Choroid plexus epithelial cell (primary cell): ENCODE results near the gene NBPF9.
A peak's percentile ranks its signal among the peaks of the same experiment; 100 is the strongest.
"Not testable (repeated sequence)": the region's sequence is repeated elsewhere in the genome, so short reads cannot be mapped to it uniquely, and the experiment has no call there.

ENCODE experiments used
- DNase-seq: peaks from one replicate; pipeline ENCODE4 v3.0.0-alpha.2; 2010; ENCODE audit warnings: low read depth
- H3K4me3 ChIP-seq: 2 replicates; pipeline ENCODE4 v1.5.1; 2011; ENCODE audit warnings: low read depth, mild to moderate bottlenecking, control low read depth, low read length, moderate library complexity

The NBPF9 gene

GRCh38 chr1:149103109-149104081 lies at the start of gene NBPF9:
Gene NBPF9 (minus strand): TSS chr1:149103551. CDS start chr1:149082139, 21,412 bp downstream.
- H3K4me3 ChIP-seq, result peak within 1 kb of the TSS; percentile 62
- peak; percentile 31 for DNase-seq

GRCh38 chr1:149149909-149150308 lies 46.6 kb upstream of the NBPF9 start:
- not testable (repeated sequence) for H3K4me3 ChIP-seq
- DNase-seq, result peak; percentile 79

GRCh38 chr1:149137585-149137984 lies 34.2 kb upstream of the NBPF9 start:
- DNase-seq, H3K4me3 ChIP-seq: not testable (repeated sequence)

GRCh38 chr1:149130938-149131337 lies 27.6 kb upstream of the NBPF9 start:
- DNase-seq, H3K4me3 ChIP-seq: not testable (repeated sequence)

- DNase-seq, H3K4me3 ChIP-seq: not testable (repeated sequence)
These were observed 25.9 kb upstream of the NBPF9 start for GRCh38 chr1:149129245-149129644.

GRCh38 chr1:149126555-149127145 lies 23.3 kb upstream of the NBPF9 start:
- DNase-seq, H3K4me3 ChIP-seq: not testable (repeated sequence)

GRCh38 chr1:149123948-149124926 lies 20.9 kb upstream of the NBPF9 start:
- DNase-seq, result peak; percentile 8
- H3K4me3 ChIP-seq, result not testable (repeated sequence)

- DNase-seq, H3K4me3 ChIP-seq: not testable (repeated sequence)
These were observed 9.5 kb upstream of the NBPF9 start for GRCh38 chr1:149112828-149113227.

GRCh38 chr1:149110343-149110742 lies 7.0 kb upstream of the NBPF9 start:
- not testable (repeated sequence) for H3K4me3 ChIP-seq, DNase-seq

- not testable (repeated sequence) for DNase-seq
- H3K4me3 ChIP-seq, result peak overlapping the region; percentile 46
These were observed 777 bp downstream of the NBPF9 start for GRCh38 chr1:149102574-149102973.

GRCh38 chr1:149098276-149098675 lies 5.1 kb downstream of the NBPF9 start:
- not testable (repeated sequence) for DNase-seq, H3K4me3 ChIP-seq

GRCh38 chr1:149093155-149093554 lies 10.2 kb downstream of the NBPF9 start:
- not testable (repeated sequence) for DNase-seq, H3K4me3 ChIP-seq

GRCh38 chr1:149075505-149076127 lies 27.7 kb downstream of the NBPF9 start:
- H3K4me3 ChIP-seq, DNase-seq: not testable (repeated sequence)

GRCh38 chr1:149064611-149065010 lies 38.7 kb downstream of the NBPF9 start:
- not testable (repeated sequence) for H3K4me3 ChIP-seq, DNase-seq

- DNase-seq, H3K4me3 ChIP-seq: not testable (repeated sequence)
These were observed 60.3 kb downstream of the NBPF9 start for GRCh38 chr1:149043056-149043455.

GRCh38 chr1:149033916-149034315 lies 69.4 kb downstream of the NBPF9 start:
- not testable (repeated sequence) for DNase-seq

GRCh38 chr1:149024327-149024726 lies 79.0 kb downstream of the NBPF9 start:
- DNase-seq, result not testable (repeated sequence)

More at GRCh38 chr1:149033916-149034315, 69.4 kb downstream of the NBPF9 start:
- H3K4me3 ChIP-seq, result not testable (repeated sequence)

GRCh38 chr1:149018577-149018976 lies 84.8 kb downstream of the NBPF9 start:
- H3K4me3 ChIP-seq, DNase-seq: not testable (repeated sequence)

More at GRCh38 chr1:149024327-149024726, 79.0 kb downstream of the NBPF9 start:
- H3K4me3 ChIP-seq, result not testable (repeated sequence)
